NCI-H69 (cell line): ENCODE data around the gene EGFR.
A peak's percentile ranks its signal among the peaks of the same experiment; 100 is the strongest.
"Not testable (repeated sequence)": the region's sequence is repeated elsewhere in the genome, so short reads cannot be mapped to it uniquely, and the experiment has no call there.

Source experiments
- DNase-seq: peaks from one replicate; lab custom pipeline; 2025; lab: John Stamatoyannopoulos, UW

The EGFR gene

DNA sequence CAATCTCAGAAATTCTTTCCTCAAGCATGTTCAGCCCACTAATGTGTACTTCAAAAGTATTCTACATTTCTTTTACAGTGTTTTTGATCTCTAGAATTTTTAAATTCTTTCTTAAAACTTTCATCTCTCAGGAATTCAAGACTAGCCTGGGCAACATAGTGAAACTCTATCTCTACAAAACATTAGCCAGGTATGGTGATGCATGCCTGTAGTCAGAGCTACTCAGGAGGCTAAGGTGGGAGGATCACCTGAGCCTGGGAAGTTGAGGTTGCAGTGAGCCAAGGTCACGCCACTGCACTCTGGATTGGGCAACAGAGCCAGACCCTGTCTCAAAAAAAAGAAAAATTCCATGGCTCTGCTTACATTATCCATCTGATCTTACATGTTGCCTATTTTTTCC is 5.0 kb upstream of the EGFR start:
- DNase-seq: no peak

DNA sequence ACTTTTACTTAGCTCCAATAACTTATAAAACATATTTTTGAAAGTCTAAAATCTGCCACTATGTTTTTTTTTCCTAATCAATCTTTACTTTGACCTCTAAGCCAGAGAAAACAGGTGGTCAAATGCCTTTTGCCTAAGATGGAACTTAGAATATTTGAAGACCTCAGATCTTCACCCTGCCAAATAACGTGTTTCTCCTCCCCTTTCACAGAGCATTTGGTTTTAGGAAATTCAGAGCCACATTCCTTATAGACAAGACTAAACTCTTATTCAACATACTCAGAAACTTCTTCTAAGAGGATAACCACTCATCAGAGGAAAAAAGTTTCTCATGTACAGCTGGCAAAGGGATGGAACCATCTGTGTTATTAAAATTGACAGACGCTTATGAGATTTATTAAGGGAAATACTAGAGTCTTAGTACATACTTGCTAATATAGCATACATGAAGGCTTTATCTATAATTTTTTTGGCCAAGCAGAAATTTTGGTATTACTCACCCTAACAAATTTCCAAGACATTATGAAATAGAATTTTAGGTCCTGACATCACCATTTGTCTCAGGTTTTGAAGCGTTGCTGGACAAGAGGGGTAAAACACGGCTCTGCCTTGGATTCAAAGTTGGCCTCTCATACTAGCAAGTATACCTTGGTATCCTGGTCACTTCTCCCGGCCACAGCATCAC is 2.6 kb upstream of the EGFR start:
- no peak for DNase-seq

DNA sequence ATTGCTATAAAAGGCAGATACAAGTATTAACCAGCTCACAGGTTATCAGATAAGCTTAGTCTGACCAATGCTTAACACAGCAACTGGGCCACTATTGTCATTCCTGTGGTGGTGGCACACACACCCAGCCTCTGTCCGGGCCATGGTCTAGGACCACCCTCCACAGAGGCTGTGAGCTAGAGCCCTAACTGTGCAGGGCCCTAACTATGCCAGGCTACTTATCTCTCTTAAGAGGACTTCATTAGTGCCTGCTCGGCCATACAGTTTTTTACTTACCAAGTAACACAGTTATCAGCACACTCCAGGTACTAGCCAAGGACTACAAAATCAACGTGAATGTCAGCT is 2.1 kb upstream of the EGFR start:
- DNase-seq: no peak

GRCh38 chr7:55017841-55018240 is 976 bp upstream of the EGFR start:
- no peak for DNase-seq

GRCh38 chr7:55019191-55019690 is 424 bp downstream of the EGFR start:
- DNase-seq: peak; percentile 9

GRCh38 chr7:55019691-55020465 is 1.1 kb downstream of the EGFR start:
- peak; percentile 8 for DNase-seq

GRCh38 chr7:55020466-55020871 is 1.7 kb downstream of the EGFR start:
- no peak for DNase-seq

DNA sequence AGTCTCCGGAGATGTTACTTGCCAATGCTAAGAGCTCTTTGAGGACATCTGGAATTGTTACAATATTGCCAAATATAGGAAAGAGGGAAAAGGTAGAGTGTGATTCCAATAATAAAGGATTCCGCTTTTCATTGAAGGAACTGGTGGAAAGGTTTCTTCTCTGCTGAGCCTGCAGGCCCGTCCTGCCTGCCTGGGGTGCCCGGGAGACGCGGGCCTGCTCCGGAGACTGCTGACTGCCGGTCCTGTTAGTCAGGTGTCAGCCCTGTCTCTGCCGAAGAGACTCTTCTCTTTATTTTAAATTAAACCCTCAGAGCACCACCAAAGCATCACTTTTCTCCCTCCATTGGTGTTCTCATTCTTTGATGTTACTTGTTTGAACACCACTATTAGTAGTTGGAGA is 2.2 kb downstream of the EGFR start:
- DNase-seq: no peak

- DNase-seq: no peak
These were observed 3.5 kb downstream of the EGFR start for GRCh38 chr7:55022002-55022985.

DNA sequence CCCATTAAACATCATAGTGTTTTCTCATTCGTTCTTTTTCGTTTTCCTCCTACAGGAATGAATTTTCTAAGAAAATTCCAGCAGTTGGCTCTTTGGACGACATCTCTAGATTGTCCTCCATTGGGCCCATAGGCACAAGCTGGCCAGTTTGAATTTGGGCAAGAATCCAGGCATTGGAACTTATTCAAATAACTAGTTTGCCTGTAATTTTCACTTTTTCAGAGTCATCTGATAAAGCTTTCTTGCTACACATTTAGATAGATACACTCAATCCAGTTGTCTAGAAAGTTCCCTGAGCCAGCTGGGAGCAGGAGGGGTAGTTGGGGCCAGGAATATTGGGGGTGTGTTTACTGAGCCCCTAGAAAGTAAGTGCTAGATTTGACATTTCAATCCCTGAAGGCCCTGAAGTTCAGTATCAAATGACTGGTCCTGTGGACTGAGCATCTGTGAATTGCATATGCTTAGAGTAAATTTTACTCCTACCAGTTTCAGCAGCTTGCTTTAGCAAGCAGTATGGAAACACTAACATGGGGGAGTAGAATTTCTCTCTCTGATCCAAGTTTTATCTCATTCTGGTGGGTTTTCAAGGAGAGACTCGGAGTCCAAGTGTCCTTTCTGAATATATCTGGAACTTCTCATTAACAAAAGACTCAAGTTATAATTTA is 5.2 kb downstream of the EGFR start:
- DNase-seq: no peak

DNA sequence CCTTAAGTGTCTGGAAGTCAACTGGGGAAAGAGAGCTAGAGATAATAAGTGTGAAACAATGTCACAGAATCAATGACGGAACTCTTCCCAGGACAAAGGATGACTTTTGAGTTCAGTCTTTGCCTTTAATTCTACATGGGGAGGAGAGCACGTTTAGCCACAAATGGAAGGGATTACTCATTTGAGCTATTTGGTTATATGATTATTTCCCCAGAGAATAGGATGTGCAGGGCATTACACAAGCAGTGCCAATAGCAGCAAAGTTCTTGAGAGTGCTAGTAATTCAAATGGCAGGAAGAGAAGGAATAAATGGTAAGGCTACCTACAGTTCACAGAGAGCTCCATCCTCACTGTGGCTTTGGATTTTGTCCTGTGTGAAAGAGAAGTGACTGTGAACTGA is 6.0 kb downstream of the EGFR start:
- no peak for DNase-seq

DNA sequence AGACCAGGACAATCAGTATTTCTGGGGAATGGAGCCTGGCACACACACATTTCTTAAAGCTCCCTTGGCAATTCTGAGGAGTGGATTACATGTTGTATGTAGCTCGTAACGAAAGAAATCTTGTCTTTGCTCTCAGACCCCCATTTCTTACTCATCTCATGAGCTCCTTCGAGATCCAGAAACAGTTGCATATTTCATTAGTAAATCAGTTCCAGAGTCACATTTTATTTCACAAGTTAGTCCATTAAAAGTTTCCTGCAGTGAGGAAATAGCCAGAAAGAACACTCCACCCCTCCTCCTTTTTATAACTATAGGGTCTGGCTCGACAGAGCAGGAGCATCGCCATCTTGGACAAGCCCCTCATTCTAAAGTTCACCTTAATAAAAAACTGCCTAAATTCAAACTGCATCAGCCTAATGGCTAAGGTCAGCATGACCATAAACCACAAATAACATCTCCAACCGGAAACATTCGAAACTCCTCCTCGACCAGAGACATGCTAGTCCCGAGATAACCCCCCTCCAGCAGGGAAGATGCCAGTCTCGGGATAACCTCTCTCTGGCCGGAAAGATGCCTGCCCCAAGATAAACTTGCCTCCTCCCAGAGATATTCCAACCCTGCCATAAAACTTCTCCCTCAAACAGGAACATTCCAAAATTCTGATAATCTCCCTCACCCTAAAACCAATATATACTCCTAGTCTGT is 7.4 kb downstream of the EGFR start:
- DNase-seq: no peak

GRCh38 chr7:55026867-55027490 is 8.2 kb downstream of the EGFR start:
- no peak for DNase-seq

GRCh38 chr7:55028011-55028410 is 9.2 kb downstream of the EGFR start:
- DNase-seq: peak; percentile 3

DNA sequence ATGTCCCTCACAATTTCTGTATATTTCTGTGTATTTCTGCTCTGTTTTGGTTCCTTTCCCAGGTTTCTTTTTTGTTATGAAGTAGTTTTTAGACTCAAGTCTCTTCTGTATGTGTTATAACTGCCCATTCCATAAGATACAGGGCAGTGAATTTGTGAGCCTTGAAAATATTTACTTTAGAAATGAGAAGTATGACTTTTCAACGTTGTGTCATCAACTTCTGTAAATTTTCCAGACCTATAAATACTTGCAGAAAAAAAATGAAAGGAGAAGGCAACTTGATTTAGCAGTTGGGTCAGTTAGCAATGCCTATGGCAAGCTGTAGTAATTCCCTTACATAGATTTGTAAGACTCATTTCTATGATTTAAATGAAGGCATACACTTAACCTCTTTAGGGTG is 11.5 kb downstream of the EGFR start:
- DNase-seq: no peak

DNA sequence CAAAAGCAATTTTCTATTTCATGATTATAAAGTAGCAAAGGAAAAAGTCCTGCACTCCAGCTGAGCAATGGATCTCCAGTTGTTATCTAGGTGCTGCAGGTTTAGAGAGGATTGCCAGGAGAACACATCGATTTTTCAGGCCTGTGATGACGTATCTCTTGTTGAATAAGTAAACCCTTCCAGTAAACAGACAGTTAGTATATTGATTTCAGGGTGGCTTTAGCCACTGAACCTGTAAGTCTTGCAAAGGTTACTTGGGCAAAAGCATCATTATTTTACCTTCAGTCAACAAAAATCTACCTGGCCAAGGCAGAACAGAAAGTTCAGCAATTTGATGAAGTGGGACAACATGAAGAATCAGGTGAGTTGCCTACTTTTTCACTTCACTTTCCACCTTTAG is 12.3 kb downstream of the EGFR start:
- DNase-seq: no peak

DNA sequence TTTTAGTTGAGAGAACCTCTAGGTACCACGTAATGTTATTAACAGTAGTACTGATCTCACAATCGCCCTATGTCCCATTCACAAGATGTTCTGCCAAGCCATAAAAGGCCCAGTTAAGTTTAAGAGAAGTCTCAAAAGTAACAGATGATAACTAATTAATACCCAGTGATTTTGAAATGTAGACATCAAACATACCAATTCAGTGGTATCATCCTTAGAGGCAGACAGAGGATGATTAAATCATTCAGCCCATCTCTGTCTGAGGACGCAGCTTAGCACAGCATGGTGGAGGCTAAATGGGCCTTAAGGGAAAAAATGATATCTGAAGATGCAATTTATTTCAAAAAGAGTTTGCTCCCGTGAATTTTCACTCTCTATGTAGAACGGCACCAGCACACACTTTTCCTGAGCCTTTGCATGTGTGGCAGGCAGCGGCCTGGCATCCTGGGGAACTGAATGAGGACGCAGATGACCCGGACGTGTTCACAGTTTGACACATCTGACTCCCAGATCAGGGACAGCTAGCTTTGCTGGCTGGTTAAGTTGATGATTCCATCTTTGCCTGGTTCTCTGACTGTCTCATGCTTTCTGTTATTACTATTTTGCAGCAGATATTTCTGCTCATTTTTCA is 13.4 kb downstream of the EGFR start:
- no peak for DNase-seq

DNA sequence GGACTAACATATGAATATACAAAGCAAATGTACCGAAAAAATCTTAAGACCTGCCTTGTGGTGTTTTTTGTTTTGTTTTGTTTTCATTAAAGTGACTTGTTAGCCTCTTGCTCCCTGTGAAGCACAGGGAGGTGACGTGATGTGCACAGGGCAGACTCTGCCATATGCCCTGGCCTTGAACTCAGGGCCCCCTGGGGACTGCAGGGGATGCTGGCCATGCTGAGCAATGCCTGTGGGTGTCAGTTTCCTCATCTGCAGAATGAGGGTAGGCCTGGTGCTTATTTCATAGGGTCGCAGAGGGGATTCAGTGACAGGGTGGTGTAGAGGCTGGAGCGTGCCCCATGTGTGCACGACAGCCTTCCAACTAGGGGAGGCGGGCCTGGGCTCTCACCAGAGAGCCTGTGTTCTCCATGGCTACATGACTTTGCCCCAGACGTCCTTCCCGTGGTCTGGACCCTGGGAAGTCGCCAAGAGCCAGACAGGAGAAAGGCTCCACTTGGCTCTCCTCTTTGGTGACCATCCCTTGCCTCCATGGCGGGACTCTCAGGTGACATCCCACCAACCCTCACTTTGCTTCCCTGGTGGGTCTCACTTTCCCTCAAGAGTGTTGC is 14.5 kb downstream of the EGFR start:
- DNase-seq: no peak

DNA sequence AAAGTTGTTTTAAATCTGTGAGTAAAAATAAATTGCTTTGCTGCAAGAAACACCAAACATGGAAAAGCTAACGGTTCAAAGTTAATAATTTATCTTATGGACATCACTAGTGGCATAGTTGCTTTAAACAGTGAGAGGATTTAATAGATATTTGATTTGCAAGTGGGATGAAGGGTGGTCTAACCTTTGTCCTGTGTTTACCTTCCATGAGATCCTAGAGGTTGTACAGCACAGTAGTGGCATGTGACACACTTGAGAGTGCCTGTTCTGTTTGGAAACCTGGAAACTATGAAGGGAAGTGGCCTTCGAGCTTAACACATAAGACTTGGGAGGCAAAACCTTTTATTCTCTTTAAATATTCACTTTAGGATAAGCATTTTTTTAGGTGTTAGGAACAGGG is 16.0 kb downstream of the EGFR start:
- DNase-seq: no peak

- not testable (repeated sequence) for DNase-seq
These were observed 16.6 kb downstream of the EGFR start for GRCh38 chr7:55035410-55035809.
